Body of pancreas (tissue), 4 donors: ENCODE measurements around the gene SLC7A6.

ENCODE experiments used
- CTCF ChIP-seq, 7 experiments: fragments of 450-650 bp in 4 of 7; fragments of 200-600 bp in 3 of 7; sonication (generic) in 3 of 7; IDR thresholded peaks; one replicate each; pipeline ENCODE4 v1.5.1; 2016 to 2019; ENCODE audit warnings: antibody characterized with exemption in 7 of 7
- POLR2A ChIP-seq, 3 donors: fragments of 450-650 bp; IDR thresholded peaks; one replicate each; pipeline ENCODE4 v1.6.1; 2016; ENCODE audit warnings: antibody characterized with exemption in 3 of 3, mild to moderate bottlenecking in 2 of 3

- TF ChIP-seq POLR2A (IDR thresholded peaks at IDR 0.05) (no peak), CTCF (IDR thresholded peaks at IDR 0.05) (no peak)
Observed at GRCh38 chr16:68289202-68289601, 24.9 kb downstream of the SLC7A6 start.
